HG03439 (cell line): Measurements from ENCODE around the gene CC2D1B.
"Not testable (repeated sequence)": the region's sequence is repeated elsewhere in the genome, so short reads cannot be mapped to it uniquely, and the experiment has no call there.

Experiments
- ATAC-seq: cut with Tn5 transposase; IDR thresholded peaks from one replicate; pipeline ENCODE4 v1.9.1; 2021; ENCODE audit warnings: mild to moderate bottlenecking, moderate library complexity; ENCODE audit not compliant: unreplicated experiment

CC2D1B gene

DNA sequence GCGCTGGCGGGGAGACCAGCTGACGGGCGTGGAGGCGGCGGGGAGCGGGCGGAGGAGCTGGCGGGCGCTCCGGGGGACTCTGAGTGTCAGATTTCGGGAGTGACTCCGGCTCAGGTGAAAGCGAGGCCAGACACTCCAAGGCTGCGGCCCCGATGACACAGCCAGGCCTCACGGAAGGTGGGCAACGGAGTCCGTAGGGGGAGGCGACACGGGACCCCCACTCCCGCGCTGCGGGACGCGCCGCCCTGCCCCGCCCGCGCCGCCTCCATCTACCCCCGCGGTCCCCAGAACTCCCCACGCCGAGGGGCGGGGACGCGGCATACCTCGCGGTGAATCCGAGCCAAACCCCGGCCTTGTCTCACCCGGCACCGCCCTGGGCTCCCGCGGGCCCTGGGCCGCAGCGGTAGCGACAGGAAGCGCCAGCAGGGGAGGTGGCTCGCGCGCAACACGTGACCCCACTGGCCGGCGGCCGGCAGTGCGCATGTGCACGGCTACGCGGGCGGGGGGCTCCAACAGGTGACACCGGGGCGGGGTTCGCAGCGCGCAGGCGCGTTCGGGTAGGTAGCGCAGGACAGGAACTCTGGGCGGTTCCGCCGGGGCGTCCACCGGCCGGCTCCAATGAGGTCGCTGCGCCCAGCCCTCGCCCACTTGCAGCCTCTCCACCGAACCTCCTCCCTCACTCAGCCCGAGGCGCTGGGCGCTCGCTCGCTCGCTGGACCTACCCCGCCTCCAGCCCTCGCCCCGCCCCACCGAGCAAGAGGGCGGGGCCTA, at the start of gene CC2D1B:
TSS of gene CC2D1B (minus strand) at position 460 of the 771 bp plus-strand sequence. CDS start 1,585 bp downstream, outside the sequence.
- ATAC-seq, result peak; percentile 88

DNA sequence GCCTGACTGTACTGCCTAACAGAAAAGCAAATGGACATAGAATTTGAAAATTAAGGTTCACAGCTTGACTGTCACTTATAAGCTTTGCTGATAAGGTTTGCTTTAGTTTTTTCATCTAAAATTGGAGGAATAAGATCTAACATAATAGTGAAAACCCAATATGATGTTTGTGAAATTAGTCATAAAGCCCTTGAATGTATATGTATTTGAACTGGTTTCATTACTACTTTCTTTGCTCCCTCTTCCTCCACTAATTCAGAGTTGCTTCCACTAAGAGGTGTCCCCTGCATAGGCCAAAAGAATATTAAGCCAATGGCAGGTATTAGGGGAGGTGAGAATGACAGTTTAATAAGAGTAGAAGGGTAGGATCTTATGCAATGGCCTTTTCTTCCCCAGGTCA, 48.9 kb upstream of the CC2D1B start:
- no peak for ATAC-seq

- no peak for ATAC-seq
Measured at GRCh38 chr1:52413410-52413989, 47.5 kb upstream of the CC2D1B start.

DNA sequence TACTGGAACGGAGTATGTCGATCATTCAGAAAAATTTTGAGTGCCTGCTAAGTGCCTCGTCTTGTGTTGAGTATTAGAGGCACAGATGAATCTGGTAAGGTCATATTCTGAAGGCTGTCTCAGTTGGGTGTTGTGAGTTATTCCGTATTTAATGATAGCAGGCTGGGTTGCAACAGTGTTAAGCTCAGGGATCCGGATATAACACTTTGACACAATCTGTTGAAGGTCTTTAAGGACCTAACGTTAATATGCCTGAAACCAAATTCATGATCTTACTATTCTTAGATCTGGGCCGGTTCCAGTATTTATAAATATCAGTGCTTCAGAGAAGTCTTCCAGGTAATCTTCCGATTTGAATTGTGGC, 39.0 kb upstream of the CC2D1B start:
- no peak for ATAC-seq

DNA sequence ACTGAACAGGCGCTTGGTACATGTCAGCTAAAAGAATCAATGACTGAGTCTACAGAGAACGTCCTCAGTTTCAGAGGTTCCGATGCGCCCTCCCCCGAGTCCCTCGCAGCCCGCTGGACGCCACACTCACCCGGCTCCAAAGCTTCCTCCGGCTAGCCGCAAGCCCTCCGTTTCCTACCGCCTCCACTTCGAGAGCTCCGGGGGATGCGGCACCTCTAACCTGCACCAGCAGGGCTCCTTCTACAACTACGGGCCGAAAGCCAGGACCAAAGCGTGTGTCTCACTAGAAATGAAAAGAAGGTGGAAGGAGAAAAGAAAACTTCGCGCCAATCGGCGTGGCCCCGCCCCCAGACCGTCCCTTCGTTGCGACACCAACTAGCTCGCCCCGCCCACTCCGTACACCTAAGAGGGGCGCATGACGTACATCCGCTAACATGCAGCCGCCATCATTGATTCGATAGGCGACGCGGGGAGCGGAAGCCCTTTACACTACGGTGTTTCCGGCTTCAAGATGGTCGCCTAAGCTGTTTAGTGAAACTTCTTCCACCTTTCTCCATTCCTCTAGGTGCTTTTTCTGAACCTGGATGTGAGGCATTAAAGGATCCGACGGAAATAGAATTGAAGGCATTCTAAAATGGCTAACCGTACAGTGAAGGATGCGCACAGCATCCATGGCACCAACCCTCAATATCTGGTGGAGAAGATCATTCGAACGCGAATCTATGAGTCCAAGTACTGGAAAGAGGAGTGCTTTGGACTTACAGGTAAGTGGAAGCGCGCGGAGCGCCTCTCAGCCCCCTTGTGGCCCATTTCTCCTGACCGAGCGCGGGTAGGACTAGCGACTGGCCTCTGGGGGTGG, 38.3 kb upstream of the CC2D1B start, which contains the start of the genes ORC1 and PRPF38A:
TSS of gene ORC1 (minus strand) at position 308 of the 859 bp plus-strand sequence. CDS start 2,200 bp downstream, outside the sequence.
TSS of gene PRPF38A (plus strand) at position 487 of the 859 bp plus-strand sequence. CDS start at position 635, 148 bp downstream.
- peak; percentile 84 for ATAC-seq

DNA sequence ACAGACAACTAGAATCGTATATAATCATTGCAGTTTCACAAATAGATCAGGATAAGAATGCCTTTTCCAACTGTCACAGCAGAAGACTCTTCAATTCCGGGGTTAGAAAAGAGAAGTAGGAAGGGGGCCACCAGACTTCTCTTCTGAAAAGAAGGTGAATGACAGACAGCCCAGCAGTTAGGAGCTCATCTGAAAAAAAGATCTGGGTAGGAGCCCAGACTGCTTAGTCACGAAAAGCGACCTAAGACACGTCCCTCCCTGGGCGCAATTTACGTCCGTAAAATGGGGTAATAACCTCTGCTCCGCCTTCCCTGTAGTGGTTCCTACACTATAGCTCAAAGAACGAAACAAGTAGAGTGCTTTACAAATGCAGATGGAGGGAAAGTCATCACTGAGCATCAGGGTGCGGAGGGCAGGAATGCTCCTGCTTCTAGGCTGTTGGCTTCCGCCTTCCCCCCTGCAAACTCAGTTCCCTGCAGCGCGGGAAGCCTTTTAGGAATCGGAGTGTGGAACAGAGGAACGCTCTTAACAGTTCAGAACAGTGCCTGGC, 37.6 kb upstream of the CC2D1B start:
- ATAC-seq, result peak; percentile 46

DNA sequence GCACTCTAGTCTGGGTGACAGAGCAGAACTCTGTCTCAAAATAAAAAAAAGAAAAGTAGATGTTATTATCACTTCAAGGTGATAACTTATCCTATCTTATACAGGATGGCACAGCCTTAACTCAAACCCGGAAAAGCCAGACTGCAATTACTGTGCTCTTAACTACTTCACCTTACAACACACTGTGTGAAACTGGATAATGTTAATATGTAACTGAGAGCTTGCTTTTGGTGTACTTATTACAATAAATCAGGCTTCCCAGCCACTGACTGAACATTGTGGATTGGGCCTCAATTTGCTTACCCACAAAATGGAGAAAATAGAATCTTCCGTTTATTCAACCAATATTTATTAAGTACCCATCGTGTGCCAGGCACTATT, 36.8 kb upstream of the CC2D1B start:
- ATAC-seq, result no peak

DNA sequence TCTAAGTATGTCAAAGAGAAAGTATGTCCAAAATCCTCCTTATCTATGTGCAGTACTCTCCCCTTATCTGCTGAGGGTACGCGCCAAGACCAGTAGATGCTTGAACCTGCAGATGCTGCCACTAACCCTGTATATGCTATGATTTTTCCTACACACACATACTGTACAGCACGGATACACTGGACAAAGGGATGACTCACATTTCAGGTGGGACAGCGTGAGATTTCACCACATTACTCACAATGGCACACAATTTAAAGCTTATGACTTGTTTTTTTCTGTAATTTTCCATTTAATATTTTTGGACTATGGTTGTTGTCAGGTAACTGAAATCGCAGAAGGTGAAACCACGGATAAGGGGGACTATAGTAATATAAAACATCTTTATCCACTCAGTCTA, 34.1 kb upstream of the CC2D1B start:
- ATAC-seq, result no peak

GRCh38 chr1:52399629-52400028, 33.6 kb upstream of the CC2D1B start:
- ATAC-seq, result no peak

DNA sequence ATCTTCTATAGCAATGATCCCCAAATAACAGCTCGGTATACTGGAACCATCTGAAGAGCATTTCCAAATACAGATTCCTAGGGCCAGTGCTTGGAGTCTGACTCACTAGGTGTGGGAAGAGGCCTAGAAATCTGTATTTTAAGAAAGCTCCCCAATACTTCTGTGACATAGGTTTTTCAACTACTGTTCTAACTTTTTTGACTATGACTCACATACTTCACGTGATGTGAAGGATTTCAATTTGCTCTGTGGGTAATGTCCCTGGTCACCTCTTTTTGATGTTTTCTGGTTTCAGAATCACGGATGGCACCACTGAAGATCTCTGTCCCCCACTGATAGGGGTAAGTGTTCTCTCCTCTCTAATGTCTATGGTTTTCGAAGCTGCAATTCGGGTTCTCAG, 27.2 kb upstream of the CC2D1B start:
- no peak for ATAC-seq

- ATAC-seq, result no peak
Measured at GRCh38 chr1:52386458-52386857, 20.5 kb upstream of the CC2D1B start.

- no peak for ATAC-seq
Measured at GRCh38 chr1:52385376-52385775, 19.4 kb upstream of the CC2D1B start.

GRCh38 chr1:52369851-52370250, 3.8 kb upstream of the CC2D1B start:
- ATAC-seq, result not testable (repeated sequence)

- no peak for ATAC-seq
Measured at GRCh38 chr1:52368383-52369172, 2.6 kb upstream of the CC2D1B start.

GRCh38 chr1:52367272-52367671, 1.3 kb upstream of the CC2D1B start:
- no peak for ATAC-seq

DNA sequence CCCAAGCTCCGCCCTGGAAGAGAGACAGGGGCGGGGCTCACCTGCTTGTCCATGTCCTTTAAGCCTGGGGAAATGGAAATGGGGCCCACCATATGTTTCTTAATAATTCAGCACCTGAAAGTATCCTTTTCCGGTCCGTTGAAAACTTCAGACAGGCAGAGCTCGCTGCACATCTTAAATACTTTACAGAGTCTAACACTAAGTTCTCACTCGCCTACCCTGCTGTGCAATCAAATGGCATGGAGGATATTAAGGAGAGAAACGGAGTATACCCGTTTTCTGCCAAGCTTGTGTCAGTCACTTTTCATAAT, 467 bp upstream of the CC2D1B start:
- ATAC-seq, result no peak

GRCh38 chr1:52365071-52365745, 797 bp downstream of the CC2D1B start:
- ATAC-seq, result peak; percentile 0

DNA sequence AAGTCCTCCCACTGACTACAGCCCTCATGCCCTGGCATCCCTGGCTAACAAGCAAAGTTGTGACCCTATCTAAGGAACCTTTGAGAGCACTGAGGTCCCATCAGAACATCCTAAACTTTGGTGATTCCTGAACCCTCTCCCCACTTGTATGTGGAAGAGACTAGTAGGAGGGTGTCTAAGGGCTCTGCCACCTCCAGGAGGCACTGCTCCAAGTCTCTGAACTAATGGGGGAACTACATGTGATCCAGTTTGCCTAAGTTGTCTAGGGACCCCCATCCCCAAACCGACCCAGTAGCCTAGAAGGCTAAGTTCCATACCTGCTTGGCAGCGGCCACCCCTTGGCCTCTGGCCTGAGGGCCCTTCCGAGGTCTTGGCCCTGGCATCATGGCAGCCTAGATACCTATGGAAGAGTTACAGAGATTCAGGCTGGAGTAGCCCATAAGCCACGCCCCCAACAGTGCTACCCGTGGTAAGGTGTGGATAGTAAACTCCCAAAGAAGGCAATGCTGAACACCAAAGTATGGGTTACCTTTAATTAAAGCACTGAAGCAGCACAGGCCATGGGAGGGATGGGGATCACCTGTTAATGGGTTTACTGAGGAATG, 1.7 kb downstream of the CC2D1B start:
- no peak for ATAC-seq

DNA sequence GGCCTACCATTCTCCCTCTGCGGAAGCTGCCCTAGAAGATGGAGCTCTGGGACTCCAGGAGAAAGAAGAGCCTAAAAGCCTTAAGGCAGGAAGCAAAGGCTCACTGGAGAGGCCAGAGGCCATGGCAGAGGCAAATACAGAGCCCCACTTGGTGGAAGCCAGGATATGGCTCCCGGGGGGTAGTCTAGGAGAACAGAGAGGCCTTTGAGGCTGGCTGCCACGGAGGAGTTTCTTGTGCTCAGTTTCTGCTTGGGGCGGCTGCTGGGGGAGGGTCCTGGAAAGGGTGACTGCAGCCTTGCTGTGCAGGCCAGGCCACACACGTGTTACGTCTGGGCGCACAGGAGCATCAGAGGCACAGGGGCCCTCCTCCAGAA, 5.4 kb downstream of the CC2D1B start:
- ATAC-seq, result no peak
